HEK293T (cell line): ENCODE results near the gene HAT1.

Experiments used
- ARNT ChIP-seq: fragments of 450-650 bp; IDR thresholded peaks from 2 replicates; pipeline ENCODE4 v1.6.1; 2017; ENCODE audit warnings: mild to moderate bottlenecking
- BHLHE40 ChIP-seq: fragments of 450-650 bp; IDR thresholded peaks from 2 replicates; pipeline ENCODE4 v1.6.1; 2016; ENCODE audit warnings: mild to moderate bottlenecking, moderate library complexity, borderline replicate concordance
- CTBP1 ChIP-seq: fragments of 450-650 bp; IDR thresholded peaks from 2 replicates; pipeline ENCODE4 v1.6.1; 2016; ENCODE audit warnings: borderline replicate concordance
- ELF4 ChIP-seq: fragments of 450-650 bp; IDR thresholded peaks from 2 replicates; pipeline ENCODE4 v1.6.1; 2017; ENCODE audit warnings: antibody characterized with exemption
- FOXA1 ChIP-seq: fragments of 450-650 bp; IDR thresholded peaks from 2 replicates; pipeline ENCODE4 v1.6.1; 2016; ENCODE audit warnings: mild to moderate bottlenecking
- FOXM1 ChIP-seq: fragments of 450-650 bp; IDR thresholded peaks from 2 replicates; pipeline ENCODE4 v1.6.1; 2017; ENCODE audit warnings: mild to moderate bottlenecking, borderline replicate concordance
- LEF1 ChIP-seq: fragments of 450-650 bp; IDR thresholded peaks from 2 replicates; pipeline ENCODE4 v1.6.1; 2017; ENCODE audit warnings: mild to moderate bottlenecking, borderline replicate concordance
- NFRKB ChIP-seq: fragments of 450-650 bp; IDR thresholded peaks from 2 replicates; pipeline ENCODE4 v1.6.1; 2016; ENCODE audit warnings: mild to moderate bottlenecking, moderate library complexity
- PKNOX1 ChIP-seq: fragments of 450-650 bp; IDR thresholded peaks from 2 replicates; pipeline ENCODE4 v1.6.1; 2016
- SP1 ChIP-seq: fragments of 450-650 bp; IDR thresholded peaks from 2 replicates; pipeline ENCODE4 v1.6.1; 2017
- SUZ12 ChIP-seq: fragments of 450-650 bp; IDR thresholded peaks from 2 replicates; pipeline ENCODE4 v1.6.1; 2016; ENCODE audit warnings: mild to moderate bottlenecking
- TARDBP ChIP-seq: fragments of 450-650 bp; IDR thresholded peaks from 2 replicates; pipeline ENCODE4 v1.6.1; 2016
- ZNF384 ChIP-seq: fragments of 450-650 bp; IDR thresholded peaks from 2 replicates; pipeline ENCODE4 v1.6.1; 2016

- TF ChIP-seq BHLHE40: no peak
- TF ChIP-seq SP1: no peak
- no peak for TF ChIP-seq FOXA1
- no peak for TF ChIP-seq ZNF384
- TF ChIP-seq PKNOX1: no peak
- no peak for TF ChIP-seq TARDBP
- no peak for TF ChIP-seq ARNT
- TF ChIP-seq SUZ12: no peak
- no peak for TF ChIP-seq LEF1
- no peak for TF ChIP-seq ELF4
- no peak for TF ChIP-seq CTBP1
- TF ChIP-seq FOXM1: no peak
- TF ChIP-seq NFRKB: no peak
Measured at GRCh38 chr2:171908235-171908634, 14.0 kb upstream of the HAT1 start.
